ENCODE data around the gene KCNQ5.

KCNQ5 gene

GRCh38 chr6:73028124-73028766 is 406.4 kb downstream of the KCNQ5 start:
- FAIRE-seq, result no peak

DNA sequence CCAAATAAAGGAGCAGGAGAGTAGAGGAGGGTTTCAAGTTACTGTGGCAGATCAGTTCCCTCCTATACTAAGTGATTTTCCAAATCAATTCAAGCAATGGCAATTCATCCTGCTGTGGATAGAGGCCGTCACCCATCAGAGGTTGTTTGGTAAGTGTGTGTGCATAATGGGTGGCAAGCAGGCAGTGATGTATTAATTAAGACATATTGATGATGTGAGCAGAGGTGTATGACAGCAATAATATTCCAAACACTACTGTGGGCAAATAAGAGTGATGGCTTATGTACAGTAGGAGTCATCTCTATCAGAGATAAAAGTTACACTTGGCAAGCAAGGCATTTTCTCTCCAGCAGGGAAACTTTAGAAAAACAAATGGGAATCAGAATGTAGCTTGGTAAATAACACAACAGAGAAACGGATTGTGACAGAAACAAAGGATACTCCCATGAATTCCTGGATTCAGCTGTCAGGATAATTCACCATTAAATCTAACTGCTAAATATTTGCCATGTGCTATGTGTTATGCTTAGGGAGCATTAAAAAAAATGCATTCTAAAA is 407.1 kb downstream of the KCNQ5 start:
- no peak for FAIRE-seq

DNA sequence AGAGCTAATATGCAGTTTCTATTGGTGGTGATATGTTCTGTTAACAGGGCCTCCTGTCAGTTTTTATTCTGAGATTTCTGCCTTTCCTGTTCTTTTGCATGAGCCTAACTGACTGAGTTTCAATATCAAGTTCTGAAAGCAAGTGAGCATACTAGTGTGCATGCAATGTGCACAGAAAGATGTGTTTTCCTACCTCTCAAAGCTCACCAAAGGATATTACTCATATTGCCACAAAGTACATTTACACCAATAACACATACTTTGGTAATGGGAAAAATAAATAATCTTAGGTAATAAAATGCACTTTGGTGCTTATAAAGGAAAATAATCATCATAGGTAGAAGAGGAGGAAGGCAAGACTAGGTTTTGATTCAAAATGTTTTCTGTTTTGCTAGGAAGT is 408.4 kb downstream of the KCNQ5 start:
- no peak for FAIRE-seq

GRCh38 chr6:73030791-73031782 is 409.2 kb downstream of the KCNQ5 start:
- no peak for FAIRE-seq

GRCh38 chr6:73032586-73032985 is 410.7 kb downstream of the KCNQ5 start:
- no peak for FAIRE-seq

GRCh38 chr6:73036689-73037088 is 414.8 kb downstream of the KCNQ5 start:
- FAIRE-seq, result no peak

- FAIRE-seq, result no peak
These were observed 419.2 kb downstream of the KCNQ5 start for GRCh38 chr6:73041051-73041450.

- FAIRE-seq, result no peak
These were observed 421.0 kb downstream of the KCNQ5 start for GRCh38 chr6:73042892-73043291.

- no peak for FAIRE-seq
These were observed 421.6 kb downstream of the KCNQ5 start for GRCh38 chr6:73043446-73043845.

DNA sequence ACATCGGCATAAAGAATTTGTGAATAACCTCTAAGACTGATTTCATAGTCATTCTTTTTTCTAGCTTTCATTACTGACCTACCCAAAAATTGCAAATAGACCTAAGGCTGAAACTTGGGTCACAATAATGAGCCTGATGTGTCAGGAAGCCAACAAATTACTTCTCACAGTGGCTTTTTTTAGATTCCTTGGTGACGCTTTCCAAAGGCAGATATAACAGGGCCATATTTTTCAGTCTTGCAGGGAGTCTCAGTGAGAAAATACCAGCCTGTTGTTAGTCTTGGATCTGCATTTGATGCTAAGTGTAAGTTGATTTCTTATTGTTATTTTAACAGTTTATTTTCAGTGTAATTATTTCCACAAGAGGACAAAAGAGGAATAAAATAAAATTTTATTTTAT is 423.7 kb downstream of the KCNQ5 start:
- no peak for FAIRE-seq

DNA sequence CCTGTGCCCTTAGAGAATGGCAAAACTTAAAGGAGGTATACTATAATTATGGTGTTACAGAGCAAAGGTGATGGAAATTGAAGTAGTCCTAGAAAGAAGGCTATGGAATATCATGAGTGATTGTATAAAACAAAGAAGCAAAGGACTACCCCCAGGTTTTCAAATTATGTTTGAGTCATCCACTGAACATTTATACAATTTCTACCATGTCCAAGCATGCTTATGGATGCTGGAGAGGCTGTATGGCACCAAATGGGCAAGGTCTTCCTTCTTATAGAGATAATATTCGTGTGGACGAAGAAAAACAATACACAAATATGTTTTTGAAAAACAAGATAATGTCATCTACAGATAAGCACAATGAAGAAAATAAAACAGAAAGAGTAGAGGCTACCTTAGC is 425.9 kb downstream of the KCNQ5 start:
- no peak for FAIRE-seq

DNA sequence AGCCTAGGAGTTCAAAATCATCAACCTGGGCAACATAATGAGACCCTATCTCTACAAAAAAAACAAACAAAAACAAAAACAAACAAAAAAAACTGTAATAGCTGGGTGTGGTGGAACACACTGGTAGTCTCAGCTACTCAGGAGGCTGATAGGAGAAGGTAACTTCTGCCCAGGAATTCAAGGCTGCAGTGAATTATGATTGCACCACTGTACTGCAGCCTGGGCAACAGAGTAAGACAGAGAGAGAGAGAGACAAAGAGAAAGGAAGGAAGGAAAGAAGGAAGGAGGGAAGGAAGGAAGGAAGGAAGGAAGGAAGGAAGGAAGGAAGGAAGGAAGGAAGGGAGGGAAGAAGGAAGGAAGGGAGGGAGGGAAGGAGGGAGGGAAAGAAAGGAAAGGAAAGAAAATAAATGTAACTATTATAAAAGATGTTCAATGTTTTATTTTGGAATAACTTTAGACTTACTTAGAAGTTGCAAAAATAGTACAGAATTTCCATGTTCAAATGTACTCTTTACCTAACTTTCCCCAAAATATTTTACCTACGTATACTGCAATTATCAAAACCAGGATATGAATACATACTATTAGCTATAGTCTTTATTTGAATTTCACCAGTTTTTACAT is 428.2 kb downstream of the KCNQ5 start:
- FAIRE-seq, result no peak

GRCh38 chr6:73050706-73051105 is 428.8 kb downstream of the KCNQ5 start:
- FAIRE-seq, result no peak

DNA sequence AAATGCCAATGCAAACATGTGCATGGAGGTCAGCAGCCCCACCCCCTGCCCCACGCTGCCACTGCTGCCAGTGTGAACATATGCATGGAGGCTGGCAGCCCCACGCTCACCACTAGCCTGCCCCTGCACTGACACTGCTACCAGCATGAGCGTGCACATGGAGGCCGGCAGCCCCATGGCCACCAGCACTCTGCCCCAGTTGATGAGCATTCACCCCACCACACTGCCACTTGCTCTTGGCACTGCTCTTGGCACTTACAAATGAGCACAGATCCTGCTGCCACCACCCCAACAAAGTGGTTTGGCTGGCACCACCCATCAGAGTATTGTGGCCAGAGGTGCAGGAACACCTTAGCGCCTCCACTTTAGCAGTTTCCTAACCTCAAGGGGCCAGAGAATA is 429.3 kb downstream of the KCNQ5 start:
- no peak for FAIRE-seq

- FAIRE-seq, result no peak
These were observed 433.1 kb downstream of the KCNQ5 start for GRCh38 chr6:73054958-73055357.

GRCh38 chr6:73058736-73059135 is 436.9 kb downstream of the KCNQ5 start:
- FAIRE-seq, result no peak

- FAIRE-seq, result no peak
These were observed 440.3 kb downstream of the KCNQ5 start for GRCh38 chr6:73062130-73062529.

DNA sequence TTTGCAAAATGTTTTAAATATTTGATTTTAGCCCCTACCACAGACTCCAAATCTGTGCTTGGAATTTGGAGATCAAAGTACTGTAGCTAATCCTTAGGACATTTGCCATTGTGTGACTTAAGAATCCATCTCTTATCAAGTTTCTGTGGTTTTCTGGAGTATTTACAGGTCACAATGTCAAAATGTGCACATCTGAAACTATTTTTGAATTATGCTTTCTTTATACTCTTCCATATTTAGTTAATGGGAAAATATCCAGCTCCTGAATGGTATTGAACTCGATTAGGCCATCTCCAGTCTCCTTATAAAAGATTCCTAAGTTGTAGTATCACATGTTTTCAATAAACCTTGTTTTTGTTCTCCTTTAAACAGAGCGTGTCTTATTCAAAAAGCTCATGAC is 441.0 kb downstream of the KCNQ5 start:
- no peak for FAIRE-seq

DNA sequence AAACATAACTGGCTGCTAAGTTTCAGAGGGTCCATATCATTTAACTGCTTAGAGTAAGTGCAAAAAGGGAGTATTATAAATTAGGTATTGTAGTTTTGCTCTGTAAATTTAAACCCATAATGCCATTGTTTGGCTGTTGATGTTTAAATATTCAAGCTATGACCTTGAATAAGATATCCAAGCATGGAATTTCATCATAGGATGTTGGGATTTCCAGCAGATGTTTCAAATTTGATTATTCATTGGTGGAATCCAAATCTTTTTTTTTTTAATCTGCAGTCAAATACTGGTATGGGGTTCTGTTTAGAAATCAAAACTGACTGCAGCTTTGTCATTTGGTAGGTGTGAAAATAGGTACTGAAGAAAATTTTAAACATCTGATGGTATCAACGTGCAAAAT is 442.4 kb downstream of the KCNQ5 start:
- FAIRE-seq, result no peak

- no peak for FAIRE-seq
These were observed 451.4 kb downstream of the KCNQ5 start for GRCh38 chr6:73073238-73073637.

DNA sequence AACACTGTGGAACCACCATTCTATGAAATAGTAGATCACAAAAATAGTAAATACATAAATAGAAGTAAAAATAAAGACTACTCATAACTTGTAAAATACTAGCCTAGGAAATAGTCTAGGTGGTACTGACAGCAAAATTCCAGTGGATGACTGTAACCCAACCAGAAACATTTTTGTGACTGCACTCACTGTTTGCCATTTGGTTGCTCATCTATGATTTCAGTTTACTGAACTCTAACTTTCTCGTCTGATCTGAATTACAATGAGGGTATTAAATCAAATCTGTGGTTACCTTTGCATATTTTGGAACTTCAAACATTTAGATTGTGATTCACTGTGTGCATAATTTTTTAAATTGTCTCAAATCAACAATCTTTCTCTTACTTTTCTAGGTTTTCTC is 452.3 kb downstream of the KCNQ5 start:
- no peak for FAIRE-seq

GRCh38 chr6:73076211-73076954 is 454.5 kb downstream of the KCNQ5 start:
- no peak for FAIRE-seq

Measured in colon (tissue), 2 donors.